Measurements from ENCODE around the gene C1orf53. TPM values are rescaled to one million over a fixed set of nuclear protein-coding genes. Genes with fewer than 3 reads are reported as not detected.

C1orf53 gene
- total RNA-seq, 1 experiment from 2014 or later: 1.4 TPM

DNA sequence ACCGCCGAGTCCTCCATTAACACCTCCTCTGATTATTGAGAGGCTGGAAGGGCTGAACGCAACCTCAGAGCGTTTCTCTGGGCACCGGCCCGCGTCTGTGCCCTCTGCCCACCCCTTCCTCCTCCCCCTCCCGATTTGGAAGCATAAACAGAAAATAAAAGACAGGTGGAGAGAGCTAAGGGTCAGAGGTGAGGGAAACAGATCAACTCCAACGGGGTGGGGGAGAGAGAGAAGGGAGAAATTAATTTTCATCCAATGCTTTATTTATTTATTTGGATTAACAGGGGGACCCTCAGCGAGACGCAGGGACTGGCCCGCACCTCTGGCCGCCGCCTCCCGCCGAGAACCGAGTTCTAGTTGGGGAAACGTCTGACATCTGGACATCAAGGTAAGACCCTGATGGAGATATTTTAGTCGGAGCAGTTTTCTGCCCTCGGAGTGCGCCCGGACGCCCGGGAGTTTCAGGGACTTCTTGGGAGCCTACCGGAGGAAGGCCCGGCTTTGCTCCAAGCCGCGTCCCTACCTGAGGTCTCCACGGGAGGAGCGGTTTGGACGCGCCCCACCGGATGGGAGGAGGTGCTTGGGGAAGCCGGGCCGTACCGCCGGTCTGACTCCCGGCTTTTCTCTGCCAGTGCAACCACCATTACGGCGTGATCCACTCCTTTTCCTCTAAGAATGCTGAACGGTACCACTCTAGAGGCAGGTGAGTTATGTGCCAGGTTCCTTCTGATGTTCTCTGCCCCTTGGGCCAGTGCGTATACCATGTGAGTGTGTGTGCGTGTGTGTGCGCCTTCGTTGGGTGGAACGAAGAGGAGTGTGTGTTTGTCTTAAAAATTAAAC, 9.6 kb downstream of the C1orf53 start:
- Histone ChIP-seq H3K27ac (ENCODE audit: insufficient read length, low read depth, low read length) (no peak overlapping the region), H2BK12ac (ENCODE audit: insufficient read length, low read depth, low read length) (no peak overlapping the region), H2BK120ac (ENCODE audit: low read depth, low read length, poor library complexity, severe bottlenecking) (no peak overlapping the region), H2BK15ac (ENCODE audit: low read depth, low read length) (no peak overlapping the region), H3K9ac (ENCODE audit: extremely low read depth, insufficient read length, low read length) (no peak overlapping the region), H3K56ac (ENCODE audit: insufficient read length, low read depth, low read length) (no peak overlapping the region), H3K4me2 (ENCODE audit: insufficient read depth, insufficient read length, low read length) (peak overlapping the region; percentile 49), H3K18ac (ENCODE audit: insufficient read length, low read depth, low read length) (no peak overlapping the region), H2AK5ac (ENCODE audit: insufficient read length, low read length) (no peak overlapping the region), H4K20me1 (ENCODE audit: control insufficient read depth, insufficient read depth, insufficient read length) (no peaks in the 10 kb centered on the region), H4K5ac (ENCODE audit: insufficient read length, low read depth, low read length) (no peak overlapping the region), H3K14ac (ENCODE audit: insufficient read depth, low read length) (no peak overlapping the region), H3K23me2 (ENCODE audit: insufficient read length, low read depth, low read length, poor library complexity, severe bottlenecking) (peaks cover 27% of the 10 kb centered on the region), H3K4ac (ENCODE audit: low read depth, low read length) (no peak overlapping the region), H3T11ph (ENCODE audit: low read length) (no peak overlapping the region), H2AFZ (ENCODE audit: low read length) (no peak overlapping the region), H3K79me2 (ENCODE audit: insufficient read depth, low read length) (no peaks in the 10 kb centered on the region), H4K8ac (replicated peaks; ENCODE audit: insufficient read length, low read depth, low read length) (no peak overlapping the region), H3K4me1 (ENCODE audit: insufficient read depth, low read length) (peaks cover 14% of the 10 kb centered on the region; the same call in 1 of the 2 replicates), H4K91ac (ENCODE audit: insufficient read length, low read depth, low read length) (no peak overlapping the region), H3K79me1 (ENCODE audit: insufficient read depth, low read depth, low read length, poor library complexity, severe bottlenecking) (no peaks in the 10 kb centered on the region), H3K9me3 (ENCODE audit: control insufficient read depth, low read depth, low read length) (no peaks in the 10 kb centered on the region), H2BK5ac (ENCODE audit: insufficient read length, low read length) (no peak overlapping the region), H2BK20ac (ENCODE audit: low read depth, low read length, poor library complexity, severe bottlenecking) (no peak overlapping the region), H3K27me3 (ENCODE audit: insufficient read depth, low read length) (peaks cover 98% of the 10 kb centered on the region), H3K23ac (ENCODE audit: insufficient read length, low read depth, low read length) (no peak overlapping the region)
- TF ChIP-seq, protein P1, sequence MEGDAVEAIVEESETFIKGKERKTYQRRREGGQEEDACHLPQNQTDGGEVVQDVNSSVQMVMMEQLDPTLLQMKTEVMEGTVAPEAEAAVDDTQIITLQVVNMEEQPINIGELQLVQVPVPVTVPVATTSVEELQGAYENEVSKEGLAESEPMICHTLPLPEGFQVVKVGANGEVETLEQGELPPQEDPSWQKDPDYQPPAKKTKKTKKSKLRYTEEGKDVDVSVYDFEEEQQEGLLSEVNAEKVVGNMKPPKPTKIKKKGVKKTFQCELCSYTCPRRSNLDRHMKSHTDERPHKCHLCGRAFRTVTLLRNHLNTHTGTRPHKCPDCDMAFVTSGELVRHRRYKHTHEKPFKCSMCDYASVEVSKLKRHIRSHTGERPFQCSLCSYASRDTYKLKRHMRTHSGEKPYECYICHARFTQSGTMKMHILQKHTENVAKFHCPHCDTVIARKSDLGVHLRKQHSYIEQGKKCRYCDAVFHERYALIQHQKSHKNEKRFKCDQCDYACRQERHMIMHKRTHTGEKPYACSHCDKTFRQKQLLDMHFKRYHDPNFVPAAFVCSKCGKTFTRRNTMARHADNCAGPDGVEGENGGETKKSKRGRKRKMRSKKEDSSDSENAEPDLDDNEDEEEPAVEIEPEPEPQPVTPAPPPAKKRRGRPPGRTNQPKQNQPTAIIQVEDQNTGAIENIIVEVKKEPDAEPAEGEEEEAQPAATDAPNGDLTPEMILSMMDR (conservative IDR thresholded peaks at IDR 0.05): no peak
- H3K4me3 Mint-ChIP-seq: peak overlapping the region; percentile 40 to 87
- peaks cover 0 to 4% of the 10 kb centered on the region in 2 experiments; a peak in 3 of 5 replicates for H3K9me3 Mint-ChIP-seq
- H3K27ac Mint-ChIP-seq: no peak overlapping the region
- peaks cover 100% of the 10 kb centered on the region for H3K27me3 Mint-ChIP-seq (ENCODE audit: low read depth)
- no CpG with 5 or more reads among the region's 46 CpGs for WGBS (ENCODE audit: extremely low coverage, insufficient read length, low lambda C conversion rate)
- no peak for DNase-seq
- no peaks in the 10 kb centered on the region for H3K36me3 Mint-ChIP-seq (ENCODE audit: insufficient read depth in 1 of 3, low read depth in 3 of 3)
- H3K4me1 Mint-ChIP-seq: peaks cover 53 to 75% of the 10 kb centered on the region in 2 experiments
